ENCODE measurements around the gene HM13.
A peak's percentile ranks its signal among the peaks of the same experiment; 100 is the strongest.
"Not testable (repeated sequence)": the region's sequence is repeated elsewhere in the genome, so short reads cannot be mapped to it uniquely, and the experiment has no call there.

The HM13 gene, protein sequence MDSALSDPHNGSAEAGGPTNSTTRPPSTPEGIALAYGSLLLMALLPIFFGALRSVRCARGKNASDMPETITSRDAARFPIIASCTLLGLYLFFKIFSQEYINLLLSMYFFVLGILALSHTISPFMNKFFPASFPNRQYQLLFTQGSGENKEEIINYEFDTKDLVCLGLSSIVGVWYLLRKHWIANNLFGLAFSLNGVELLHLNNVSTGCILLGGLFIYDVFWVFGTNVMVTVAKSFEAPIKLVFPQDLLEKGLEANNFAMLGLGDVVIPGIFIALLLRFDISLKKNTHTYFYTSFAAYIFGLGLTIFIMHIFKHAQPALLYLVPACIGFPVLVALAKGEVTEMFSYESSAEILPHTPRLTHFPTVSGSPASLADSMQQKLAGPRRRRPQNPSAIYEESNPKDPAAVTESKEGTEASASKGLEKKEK

DNA sequence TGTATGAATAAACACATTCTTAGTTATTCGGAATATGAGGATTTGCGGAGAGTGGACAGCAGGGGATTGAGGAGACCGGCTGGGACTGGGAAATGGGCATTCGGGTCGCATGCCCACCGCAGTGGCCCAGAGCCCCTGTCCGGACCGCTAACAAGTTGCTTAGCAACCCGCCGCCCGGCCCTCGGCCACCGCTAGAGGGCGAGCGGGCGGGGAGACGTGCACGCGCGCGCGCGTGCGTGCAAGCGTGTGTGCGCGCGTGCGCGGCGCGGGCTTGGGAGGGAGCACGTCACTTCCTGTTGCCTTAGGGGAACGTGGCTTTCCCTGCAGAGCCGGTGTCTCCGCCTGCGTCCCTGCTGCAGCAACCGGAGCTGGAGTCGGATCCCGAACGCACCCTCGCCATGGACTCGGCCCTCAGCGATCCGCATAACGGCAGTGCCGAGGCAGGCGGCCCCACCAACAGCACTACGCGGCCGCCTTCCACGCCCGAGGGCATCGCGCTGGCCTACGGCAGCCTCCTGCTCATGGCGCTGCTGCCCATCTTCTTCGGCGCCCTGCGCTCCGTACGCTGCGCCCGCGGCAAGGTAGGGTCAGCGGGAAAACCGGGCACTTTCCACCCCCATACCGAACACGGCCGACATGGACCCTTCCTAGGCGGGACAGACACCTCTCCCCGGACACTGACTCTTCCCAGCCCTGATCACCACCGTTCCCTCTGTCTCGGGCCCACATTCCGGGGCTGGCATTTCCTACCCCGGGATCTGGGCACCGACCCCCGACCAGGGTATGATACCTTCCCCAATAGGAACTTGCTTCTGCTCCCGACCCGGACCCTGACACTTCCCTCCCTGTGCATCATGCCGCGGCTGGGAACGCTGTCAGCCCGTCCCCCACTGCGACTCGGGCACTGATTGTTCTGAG is at the start of gene HM13:
Gene HM13, plus strand, starts transcription at position 289 of the 918 bp plus-strand sequence. Its CDS starts 110 bp downstream, at position 399.
- peak; percentile 95 for DNase-seq

- DNase-seq, result not testable (repeated sequence)
Measured at GRCh38 chr20:31470946-31471345, 43.3 kb upstream of the HM13 start.

DNA sequence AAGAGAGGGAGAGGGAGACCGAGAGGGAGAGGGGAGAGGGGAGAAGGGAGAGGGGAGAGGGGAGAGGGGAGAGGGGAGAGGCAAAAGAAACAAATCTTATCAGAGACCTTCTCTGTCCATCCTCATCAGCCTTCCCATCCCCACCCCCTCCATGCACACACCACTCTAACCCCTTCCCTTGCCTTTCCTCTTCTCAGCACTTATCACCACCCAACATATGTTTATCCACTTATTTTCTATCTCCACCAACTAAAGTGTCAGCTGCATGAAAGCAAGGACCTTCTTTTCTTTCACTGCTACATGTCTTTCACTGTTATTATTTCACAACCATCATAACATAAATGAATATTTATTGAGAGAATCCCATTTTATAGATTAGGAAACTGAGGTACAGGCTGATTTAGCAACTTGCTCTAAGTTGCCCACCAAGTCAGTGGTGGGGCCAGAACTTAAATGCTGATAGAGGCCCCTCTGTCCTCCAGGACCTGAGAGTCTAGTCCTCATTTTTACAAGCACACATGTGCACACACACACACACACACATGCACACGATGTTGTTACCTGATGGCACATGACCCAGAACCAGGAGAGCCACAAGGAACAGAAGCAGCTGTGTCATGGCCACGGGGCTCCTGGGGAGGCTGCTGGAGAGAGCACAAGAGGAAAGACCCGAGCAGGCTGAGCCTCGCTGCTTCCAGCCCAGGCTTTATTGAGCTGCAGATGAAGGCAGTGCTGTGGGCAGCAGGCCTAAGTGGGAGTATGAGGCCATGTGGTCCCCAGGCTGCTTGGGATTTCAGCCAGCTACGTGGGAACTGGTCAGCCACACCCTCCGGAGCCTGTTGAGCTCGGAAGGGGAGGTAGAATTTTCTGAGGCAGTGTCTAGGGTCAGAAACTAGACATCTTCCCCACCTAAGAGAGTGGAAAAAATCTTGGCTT is 41.6 kb upstream of the HM13 start:
- no peak for DNase-seq

- no peak for DNase-seq
Measured at GRCh38 chr20:31473331-31474096, 40.7 kb upstream of the HM13 start.

DNA sequence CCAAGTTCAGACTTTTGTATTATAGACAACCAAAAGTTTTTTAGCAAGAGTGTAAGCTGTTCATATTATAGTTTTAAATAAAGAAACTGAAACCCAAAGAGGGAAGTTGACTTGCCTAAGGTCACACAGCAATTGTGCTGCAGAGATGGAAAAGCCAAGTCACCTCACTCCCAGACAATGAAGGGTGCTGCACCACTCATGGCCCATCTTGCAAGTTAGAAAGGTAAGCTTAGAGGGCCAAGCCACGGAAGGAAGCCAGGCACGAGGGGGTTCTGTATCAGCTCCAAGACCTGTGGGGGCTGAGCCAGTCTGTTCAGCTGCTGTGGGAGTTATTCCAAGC is 40.2 kb upstream of the HM13 start:
- DNase-seq, result no peak

- DNase-seq, result no peak
Measured at GRCh38 chr20:31474758-31475427, 39.3 kb upstream of the HM13 start, which contains the start of the genes DEFB124 and REM1. DEFB124 (minus strand) TSS chr20:31475127; CDS start chr20:31473013, 2,114 bp downstream. REM1 (plus strand) TSS chr20:31475288; CDS start chr20:31476446, 1,158 bp downstream.

DNA sequence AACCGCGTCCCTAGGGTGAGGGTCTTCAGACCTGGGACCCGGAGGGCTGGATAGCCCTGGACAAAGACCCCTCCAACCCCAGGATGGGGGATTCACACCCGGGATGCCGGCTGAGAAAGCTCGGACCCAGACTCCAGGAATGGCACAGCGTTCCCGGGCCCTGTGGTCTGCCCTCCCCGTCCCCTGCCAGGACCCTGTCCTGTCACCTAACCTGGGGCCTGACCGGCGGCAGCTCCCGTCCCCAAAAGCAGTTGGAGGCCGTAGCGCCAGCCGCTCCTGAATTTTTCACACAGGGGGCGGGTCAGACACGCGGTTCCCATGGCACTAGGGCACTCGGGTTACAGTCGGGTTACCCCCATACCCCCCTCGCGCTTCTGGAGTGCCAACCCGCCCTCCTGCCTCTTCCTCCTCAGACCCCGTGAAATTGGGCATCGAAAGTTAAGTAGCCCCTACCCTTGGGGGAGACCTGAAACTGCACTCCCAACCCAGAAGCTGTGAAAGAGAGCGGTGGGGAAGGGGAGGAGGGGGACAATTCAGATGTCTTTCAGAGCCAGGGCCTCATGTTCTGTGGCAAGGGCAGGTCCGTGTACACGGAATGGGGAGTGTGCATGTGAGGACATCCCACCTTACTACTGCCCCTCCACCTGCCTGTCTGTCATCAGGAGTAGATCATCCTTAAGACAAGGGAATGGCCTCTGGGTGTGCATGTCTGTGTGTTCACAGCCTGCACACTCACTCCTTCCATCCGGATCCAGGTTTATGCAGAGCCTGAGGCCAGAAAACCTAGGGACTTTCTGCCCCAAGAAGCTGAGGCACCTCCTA is 38.6 kb upstream of the HM13 start:
- no peak for DNase-seq

DNA sequence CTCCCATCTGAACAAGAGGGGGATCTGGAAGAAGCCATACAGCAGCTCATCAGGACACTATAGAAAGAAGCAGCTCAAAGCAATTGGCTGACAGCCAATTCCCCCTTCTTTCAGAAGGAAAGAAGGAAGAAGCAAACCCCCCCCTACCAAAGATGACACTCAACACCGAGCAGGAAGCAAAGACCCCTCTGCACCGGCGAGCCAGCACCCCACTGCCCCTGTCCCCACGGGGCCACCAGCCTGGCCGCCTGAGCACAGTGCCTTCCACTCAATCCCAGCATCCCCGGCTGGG is 38.0 kb upstream of the HM13 start:
- DNase-seq, result no peak

DNA sequence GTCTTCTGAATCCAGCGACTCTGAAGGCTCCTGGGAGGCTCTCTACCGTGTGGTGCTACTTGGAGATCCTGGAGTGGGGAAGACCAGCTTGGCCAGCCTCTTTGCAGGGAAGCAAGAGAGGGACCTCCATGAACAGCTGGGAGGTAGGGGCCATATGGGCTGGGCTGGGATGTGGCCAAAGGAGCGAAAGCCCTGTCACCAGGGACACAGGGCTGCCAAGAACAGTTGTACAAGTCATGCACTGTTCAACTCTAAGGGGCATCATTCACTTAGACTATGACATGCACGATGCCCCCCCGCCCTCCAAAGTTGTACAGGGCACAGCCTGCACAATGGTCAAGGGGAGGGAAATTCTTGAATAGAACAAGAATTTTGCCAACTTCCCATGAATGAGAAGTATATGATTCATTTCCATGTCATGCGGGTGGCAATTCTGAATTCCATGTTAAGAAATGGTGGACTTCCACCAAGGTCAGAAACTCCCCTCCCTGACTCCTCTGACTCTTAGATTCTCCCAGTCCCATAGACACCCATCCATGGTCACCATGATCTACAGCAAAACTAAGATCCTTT is 37.5 kb upstream of the HM13 start:
- no peak for DNase-seq

- DNase-seq, result no peak
Measured at GRCh38 chr20:31484001-31484400, 30.2 kb upstream of the HM13 start.

GRCh38 chr20:31485450-31486339 is 28.5 kb upstream of the HM13 start:
- no peak for DNase-seq

DNA sequence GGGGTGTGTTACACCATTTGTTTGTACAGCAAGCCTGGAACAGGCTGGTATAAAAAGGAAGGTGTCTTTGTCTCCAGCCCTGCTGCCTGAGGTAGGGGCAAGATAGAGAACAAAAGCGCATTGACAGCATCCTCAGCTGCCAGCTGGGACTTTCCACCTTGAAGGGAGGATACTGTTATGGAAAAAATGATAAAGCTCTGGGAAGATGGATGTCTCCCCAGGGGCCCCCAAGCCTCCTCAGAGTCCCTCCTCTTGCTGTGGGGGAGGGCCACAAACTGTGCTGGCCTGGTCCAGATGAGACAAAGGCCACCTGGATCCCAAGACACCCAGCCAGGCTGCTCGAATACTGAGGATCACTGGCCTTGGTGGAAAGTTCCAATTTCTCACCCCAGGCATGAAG is 26.1 kb upstream of the HM13 start:
- DNase-seq, result no peak

- DNase-seq, result no peak
Measured at GRCh38 chr20:31489152-31489551, 25.1 kb upstream of the HM13 start.

DNA sequence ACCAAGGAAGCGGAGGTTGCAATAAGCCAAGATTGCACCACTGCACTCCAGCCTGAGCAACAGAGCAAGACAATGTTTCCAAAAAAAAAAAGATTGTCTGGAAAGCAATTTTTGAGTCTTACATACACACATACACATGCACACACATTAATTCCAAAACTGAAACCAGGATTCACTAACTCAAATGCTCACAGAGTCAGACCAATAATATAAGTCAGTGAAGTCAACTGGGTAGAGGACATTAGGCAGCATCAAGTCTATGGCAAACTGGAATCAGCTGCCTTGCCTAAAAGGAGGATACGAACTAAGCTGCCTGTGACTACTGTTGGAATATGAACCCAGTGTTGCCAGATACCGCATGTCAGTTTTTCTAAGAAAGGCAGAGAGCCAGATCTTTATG is 23.5 kb upstream of the HM13 start:
- DNase-seq, result no peak

DNA sequence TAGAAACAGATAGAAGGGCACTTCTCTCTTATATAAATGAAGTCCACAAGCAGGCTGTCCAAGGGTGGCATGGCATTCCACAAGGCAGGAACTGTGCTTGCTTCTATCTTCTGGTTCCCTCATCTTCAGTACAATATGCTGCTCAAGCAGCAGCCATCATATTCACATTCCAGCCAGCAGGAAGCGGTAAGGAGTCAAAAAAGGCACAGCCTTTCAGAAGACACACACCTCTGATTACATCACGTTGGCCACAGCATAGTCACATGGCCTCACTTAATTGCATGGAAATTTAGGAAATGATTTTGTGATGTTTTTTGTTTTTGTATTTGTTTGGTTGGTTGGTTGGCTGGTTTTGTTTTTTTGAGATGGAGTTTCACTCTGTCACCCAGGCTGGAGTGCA is 20.1 kb upstream of the HM13 start:
- no peak for DNase-seq

GRCh38 chr20:31496761-31497295 is 17.4 kb upstream of the HM13 start:
- no peak for DNase-seq

- no peak for DNase-seq
Measured at GRCh38 chr20:31497838-31498540, 16.3 kb upstream of the HM13 start.

DNA sequence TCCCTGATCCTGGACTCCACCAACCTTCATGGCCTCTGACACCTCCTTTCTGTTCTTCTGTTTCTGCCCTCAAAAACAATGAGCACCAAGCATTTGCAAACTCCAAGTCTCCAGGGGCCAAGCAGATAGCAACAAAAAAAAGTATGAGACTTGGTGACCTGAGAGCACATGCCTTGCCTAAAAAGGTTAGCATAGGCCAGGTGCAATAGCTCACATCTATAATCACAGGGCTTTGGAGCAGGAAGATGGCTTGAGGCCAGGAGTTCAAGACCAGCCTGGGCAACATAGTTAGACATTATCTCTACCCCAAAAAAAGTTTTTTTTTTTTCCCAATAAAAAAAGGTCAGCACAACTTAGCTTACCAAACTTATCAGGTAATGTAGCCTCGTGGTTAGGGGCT is 13.7 kb upstream of the HM13 start:
- DNase-seq, result no peak

Data from NCI-H774 (cell line).